Measurements from ENCODE around the gene PLCB4. TPM values are rescaled to one million over a fixed set of nuclear protein-coding genes. Genes with fewer than 3 reads are reported as not detected.

Gene PLCB4
- total RNA-seq, 2 experiments from 2014 or later = not detected

DNA sequence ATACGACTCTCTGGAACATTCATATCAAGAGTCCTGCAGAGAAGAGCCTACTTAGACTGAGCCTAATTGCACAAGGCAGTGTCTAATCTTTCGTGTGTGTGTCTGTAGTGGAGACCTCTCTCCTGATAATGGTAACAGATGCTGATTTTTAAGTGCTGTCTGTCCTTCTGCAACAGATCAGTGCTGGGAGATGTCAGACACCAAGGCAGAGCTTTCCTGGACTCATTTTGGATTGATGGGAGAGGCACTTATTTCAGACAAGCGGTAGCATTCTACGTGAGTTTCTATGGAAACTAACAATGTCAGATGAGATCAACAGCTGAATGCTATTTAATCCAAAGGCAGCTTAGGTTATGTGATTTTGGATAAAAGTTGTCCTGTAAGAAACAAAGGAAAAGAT, 167.6 kb downstream of the PLCB4 start:
- no peak for DNase-seq
- Mint-ChIP-seq H3K27ac (no peak overlapping the region), H3K27me3 (no peaks in the 10 kb centered on the region), H3K36me3 (ENCODE audit: low read depth) (no peaks in the 10 kb centered on the region), H3K4me3 (no peak overlapping the region), H3K9me3 (no peaks in the 10 kb centered on the region), H3K4me1 (no peaks in the 10 kb centered on the region)
- POLR2A ChIA-PET = no interaction called here
- CTCF ChIA-PET = no interaction called here

DNA sequence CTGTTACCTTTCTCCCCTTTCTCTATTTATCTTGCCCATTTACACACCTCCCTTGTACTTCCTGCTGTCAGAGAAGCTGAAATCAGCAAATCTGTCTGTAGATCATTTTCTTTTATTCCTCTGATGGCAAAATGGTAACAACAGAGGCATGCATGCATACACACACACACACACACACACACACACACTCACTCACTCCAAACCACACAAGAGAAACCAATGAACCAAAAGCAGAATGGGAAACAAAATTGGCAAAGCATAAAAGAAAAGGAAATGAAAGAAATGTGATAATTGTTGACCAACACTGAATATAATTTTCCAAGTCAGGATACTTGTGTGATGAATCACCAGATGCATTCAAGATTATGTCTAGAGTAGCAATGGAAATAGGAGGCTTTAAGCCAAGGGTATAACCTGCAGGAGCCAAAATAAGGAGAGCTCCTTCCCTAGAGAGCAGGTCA, 172.4 kb downstream of the PLCB4 start:
- H3K36me3 Mint-ChIP-seq (ENCODE audit: low read depth) = no peaks in the 10 kb centered on the region
- H3K4me1 Mint-ChIP-seq = no peaks in the 10 kb centered on the region
- no peak overlapping the region for H3K4me3 Mint-ChIP-seq
- no peak for DNase-seq
- ChIA-PET POLR2A (no interaction called here), CTCF (no interaction called here)
- no peak overlapping the region for H3K27ac Mint-ChIP-seq
- H3K27me3 Mint-ChIP-seq = no peaks in the 10 kb centered on the region
- H3K9me3 Mint-ChIP-seq = no peaks in the 10 kb centered on the region

DNA sequence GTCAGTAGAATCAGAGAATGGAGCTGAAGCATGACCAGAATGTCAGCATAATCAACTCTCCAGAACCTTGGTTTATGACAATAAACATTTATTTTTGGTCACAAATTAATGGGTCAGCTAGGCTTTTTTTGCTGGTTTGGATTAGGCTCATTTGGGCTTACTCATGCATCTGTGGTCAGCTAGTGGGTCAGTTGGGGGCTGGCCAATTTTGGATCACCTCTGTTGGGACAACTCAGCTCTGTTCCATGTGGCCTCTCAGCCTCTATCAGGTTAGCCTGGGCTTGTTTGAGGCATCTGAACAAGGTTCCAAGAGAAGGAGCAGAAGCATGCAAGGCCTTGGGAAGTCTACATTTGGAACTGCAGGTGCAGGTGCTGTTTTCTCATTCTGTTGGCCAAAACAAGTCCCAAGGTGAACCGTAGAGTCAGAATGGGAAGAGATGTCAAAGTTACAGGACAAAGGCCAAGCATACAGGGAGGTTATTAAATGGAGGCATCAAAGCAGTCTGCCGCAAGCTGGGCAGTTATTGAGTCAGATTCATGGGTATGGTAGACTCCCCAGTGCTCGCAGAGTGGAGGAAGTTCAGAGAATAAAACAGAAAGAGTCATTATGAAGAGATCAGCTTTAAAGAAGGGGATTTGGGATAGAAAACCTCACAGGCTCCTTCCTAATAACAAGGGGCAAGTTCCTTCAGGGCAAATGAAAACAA, 173.0 kb downstream of the PLCB4 start:
- Mint-ChIP-seq H3K4me1 (no peaks in the 10 kb centered on the region), H3K27me3 (no peaks in the 10 kb centered on the region), H3K4me3 (no peak overlapping the region), H3K27ac (no peak overlapping the region), H3K36me3 (ENCODE audit: low read depth) (no peaks in the 10 kb centered on the region), H3K9me3 (no peaks in the 10 kb centered on the region)
- ChIA-PET POLR2A (no interaction called here), CTCF (no interaction called here)
- DNase-seq = no peak

DNA sequence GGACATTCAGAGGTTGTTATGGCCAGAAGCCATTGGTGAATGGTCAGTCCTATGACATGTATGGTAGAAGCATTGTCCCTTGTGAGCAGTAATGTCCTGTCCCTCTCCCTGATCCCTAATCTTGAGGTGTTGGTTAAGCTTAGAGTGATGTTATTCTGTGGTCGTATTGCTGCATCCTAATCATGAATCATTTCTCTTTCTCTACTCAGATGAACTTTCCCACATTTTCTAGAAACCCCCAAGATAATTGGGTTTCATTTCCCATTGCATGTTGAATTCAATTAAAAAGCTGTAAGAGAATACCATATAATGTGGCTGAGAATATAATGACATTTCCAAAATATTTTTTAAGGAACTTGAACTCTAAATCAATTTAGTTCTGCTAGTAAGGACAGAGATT, 175.1 kb downstream of the PLCB4 start:
- Mint-ChIP-seq H3K9me3 (no peaks in the 10 kb centered on the region), H3K4me1 (no peaks in the 10 kb centered on the region), H3K27me3 (no peaks in the 10 kb centered on the region), H3K4me3 (no peak overlapping the region), H3K36me3 (ENCODE audit: low read depth) (no peaks in the 10 kb centered on the region), H3K27ac (no peak overlapping the region)
- CTCF ChIA-PET = no interaction called here
- POLR2A ChIA-PET = no interaction called here
- DNase-seq = no peak

DNA sequence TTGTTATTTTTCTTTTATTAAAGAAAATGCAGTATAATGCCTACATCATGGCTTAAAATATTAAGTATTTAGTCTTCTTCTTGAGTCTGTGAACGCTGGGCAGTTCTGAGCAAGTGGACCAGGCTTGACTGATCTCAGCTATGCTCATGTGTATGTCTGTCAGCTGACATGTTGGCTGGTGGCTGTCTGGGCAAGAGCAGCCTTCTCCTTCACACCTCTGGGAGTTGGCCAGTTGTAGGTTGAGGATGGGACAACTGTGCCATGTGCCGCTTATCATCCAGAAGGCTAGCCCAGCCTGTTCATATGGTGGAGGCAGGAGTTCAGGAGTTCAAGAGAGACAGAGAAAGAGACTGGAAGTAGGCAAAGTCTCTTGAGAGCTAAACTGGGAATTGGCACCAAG, 175.9 kb downstream of the PLCB4 start:
- no peak overlapping the region for H3K4me3 Mint-ChIP-seq
- POLR2A ChIA-PET = no interaction called here
- H3K4me1 Mint-ChIP-seq = no peaks in the 10 kb centered on the region
- no peaks in the 10 kb centered on the region for H3K9me3 Mint-ChIP-seq
- no peak overlapping the region for H3K27ac Mint-ChIP-seq
- no peaks in the 10 kb centered on the region for H3K27me3 Mint-ChIP-seq
- H3K36me3 Mint-ChIP-seq (ENCODE audit: low read depth) = no peaks in the 10 kb centered on the region
- no peak for DNase-seq
- CTCF ChIA-PET = no interaction called here

DNA sequence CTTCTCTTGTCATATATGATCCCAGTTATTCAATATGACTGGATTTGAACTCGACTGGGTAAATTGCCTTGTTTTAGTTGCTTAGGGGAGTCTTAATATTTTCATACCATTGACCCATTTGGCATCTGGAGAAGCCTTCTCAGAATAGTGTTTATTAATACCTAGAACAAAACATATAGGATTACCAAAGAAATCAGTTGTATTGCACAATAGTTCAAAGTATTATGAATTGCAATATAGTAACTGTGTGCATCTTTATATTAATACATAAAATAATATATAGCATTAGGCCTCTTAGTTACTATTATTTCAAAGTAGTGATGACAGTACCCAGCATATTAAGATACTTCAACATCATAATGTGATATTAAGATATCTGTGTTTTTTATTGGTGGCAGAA, 177.8 kb downstream of the PLCB4 start:
- H3K4me3 Mint-ChIP-seq = no peak overlapping the region
- no peak for DNase-seq
- H3K36me3 Mint-ChIP-seq (ENCODE audit: low read depth) = no peaks in the 10 kb centered on the region
- H3K4me1 Mint-ChIP-seq = no peaks in the 10 kb centered on the region
- H3K9me3 Mint-ChIP-seq = no peaks in the 10 kb centered on the region
- no peaks in the 10 kb centered on the region for H3K27me3 Mint-ChIP-seq
- H3K27ac Mint-ChIP-seq = no peak overlapping the region
- CTCF ChIA-PET = no interaction called here
- POLR2A ChIA-PET = no interaction called here

DNA sequence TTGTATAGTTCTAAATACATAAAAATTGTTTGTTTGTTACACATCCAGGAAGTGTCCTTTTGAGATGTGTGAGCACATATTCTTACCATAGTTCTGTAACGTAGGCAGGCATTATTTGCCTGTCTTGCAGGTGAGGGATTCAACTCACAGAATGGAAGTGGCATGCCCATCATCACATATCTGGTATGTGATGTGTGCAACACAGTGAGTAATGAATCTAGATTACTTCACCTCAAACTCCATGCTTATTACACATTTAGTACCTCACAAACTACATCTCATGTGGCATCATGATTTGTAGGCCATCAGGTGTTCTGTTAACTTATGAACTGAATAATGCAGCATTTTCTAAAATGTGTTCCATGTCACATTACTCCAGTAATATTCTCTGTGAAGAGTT, 181.6 kb downstream of the PLCB4 start:
- no peak for DNase-seq
- no peaks in the 10 kb centered on the region for H3K9me3 Mint-ChIP-seq
- H3K4me1 Mint-ChIP-seq = no peaks in the 10 kb centered on the region
- no peaks in the 10 kb centered on the region for H3K27me3 Mint-ChIP-seq
- no peak overlapping the region for H3K4me3 Mint-ChIP-seq
- H3K36me3 Mint-ChIP-seq (ENCODE audit: low read depth) = no peaks in the 10 kb centered on the region
- POLR2A ChIA-PET = no interaction called here
- CTCF ChIA-PET = no interaction called here
- no peak overlapping the region for H3K27ac Mint-ChIP-seq

DNA sequence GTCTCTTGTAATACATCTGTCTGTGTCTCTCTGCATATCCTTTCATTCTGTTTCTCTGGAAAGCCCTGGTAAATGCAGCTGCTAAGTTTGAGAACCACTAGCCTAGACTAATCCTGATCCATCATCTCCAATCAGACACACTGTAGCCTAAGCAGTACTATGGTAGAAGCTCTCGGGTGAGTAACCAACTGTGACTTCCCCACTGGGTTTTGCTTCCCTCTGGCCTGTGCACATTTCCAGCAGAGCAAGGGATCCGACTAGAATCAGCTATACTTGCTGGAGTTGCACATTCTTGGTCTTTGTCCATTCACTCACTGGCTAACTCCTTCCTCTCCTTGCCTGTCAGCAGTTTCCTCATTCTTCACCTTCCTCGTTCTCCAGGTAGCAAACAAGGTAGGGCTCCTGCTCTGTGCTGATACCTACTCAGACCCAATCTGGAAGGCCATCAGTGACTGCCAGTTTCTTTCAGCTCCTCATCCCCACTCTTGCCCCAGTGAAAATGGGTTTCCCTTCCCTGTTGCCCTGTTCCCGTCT, 184.2 kb downstream of the PLCB4 start:
- no peaks in the 10 kb centered on the region for H3K27me3 Mint-ChIP-seq
- no peaks in the 10 kb centered on the region for H3K4me1 Mint-ChIP-seq
- no peak overlapping the region for H3K4me3 Mint-ChIP-seq
- CTCF ChIA-PET = no interaction called here
- no peak overlapping the region for H3K27ac Mint-ChIP-seq
- no peak for DNase-seq
- H3K36me3 Mint-ChIP-seq (ENCODE audit: low read depth) = no peaks in the 10 kb centered on the region
- POLR2A ChIA-PET = no interaction called here
- H3K9me3 Mint-ChIP-seq = no peaks in the 10 kb centered on the region

DNA sequence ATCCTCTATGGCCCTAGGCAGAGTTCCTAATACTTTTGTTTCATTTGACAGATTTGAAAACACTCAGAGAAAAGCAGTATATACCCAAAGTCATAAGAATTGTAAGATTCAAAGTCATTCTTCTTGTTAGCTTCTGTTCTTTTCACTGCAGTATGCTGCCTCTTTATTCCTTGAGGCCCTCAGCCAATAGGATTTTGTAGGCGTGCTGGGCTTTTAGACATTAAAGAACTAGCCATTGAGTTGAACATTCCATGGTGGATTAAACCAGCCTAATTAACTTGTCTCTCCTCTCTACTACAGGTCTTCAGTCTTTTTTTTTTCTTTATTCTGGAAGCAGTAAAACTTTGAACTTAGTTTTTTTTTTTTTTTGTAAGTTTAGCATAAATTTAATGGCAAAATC, 186.3 kb downstream of the PLCB4 start:
- H3K4me1 Mint-ChIP-seq = no peaks in the 10 kb centered on the region
- POLR2A ChIA-PET = no interaction called here
- H3K27me3 Mint-ChIP-seq = no peaks in the 10 kb centered on the region
- DNase-seq = no peak
- no peaks in the 10 kb centered on the region for H3K9me3 Mint-ChIP-seq
- H3K4me3 Mint-ChIP-seq = no peak overlapping the region
- CTCF ChIA-PET = no interaction called here
- H3K36me3 Mint-ChIP-seq (ENCODE audit: low read depth) = no peaks in the 10 kb centered on the region
- no peak overlapping the region for H3K27ac Mint-ChIP-seq

DNA sequence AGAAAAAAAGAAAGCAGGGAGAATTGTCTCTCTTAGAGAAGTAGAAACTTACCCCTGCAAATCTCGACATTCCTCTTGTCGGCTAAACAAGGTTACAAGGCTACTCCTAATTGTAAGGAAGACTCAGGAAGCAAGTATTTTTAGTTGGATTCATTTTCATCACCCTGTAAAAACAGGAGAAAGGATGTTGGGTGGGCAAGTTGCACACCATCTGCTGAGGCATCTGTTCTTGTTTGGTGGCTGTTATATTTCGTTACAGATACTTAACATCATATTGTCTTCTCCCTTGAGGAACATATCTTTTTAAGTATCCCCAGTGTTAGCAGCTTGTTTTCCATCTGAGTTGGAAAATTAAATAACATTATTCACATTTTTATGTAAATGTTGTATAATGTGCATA, 187.5 kb downstream of the PLCB4 start:
- H3K27ac Mint-ChIP-seq = no peak overlapping the region
- no peaks in the 10 kb centered on the region for H3K36me3 Mint-ChIP-seq (ENCODE audit: low read depth)
- no peaks in the 10 kb centered on the region for H3K9me3 Mint-ChIP-seq
- no peak overlapping the region for H3K4me3 Mint-ChIP-seq
- POLR2A ChIA-PET = no interaction called here
- no peaks in the 10 kb centered on the region for H3K4me1 Mint-ChIP-seq
- DNase-seq = no peak
- H3K27me3 Mint-ChIP-seq = no peaks in the 10 kb centered on the region
- CTCF ChIA-PET = no interaction called here

DNA sequence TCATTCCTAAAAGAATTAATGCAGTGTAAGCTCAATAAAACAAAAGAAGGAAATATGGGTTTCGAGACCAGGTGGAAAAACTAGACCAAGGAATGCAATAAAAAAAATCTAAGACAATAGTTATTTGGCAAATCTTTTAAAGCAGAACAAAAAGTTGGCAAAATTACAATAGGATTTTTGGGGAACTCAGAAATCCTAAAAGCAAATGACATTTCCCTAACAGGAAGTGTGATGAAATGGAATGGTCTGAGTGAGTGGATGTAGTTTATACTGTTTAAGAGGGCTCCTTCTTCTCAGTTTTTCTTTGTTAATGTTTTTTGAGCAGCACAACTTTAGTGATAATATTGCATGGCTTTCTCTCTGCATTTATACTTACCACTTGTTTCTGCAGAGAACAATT, 190.0 kb downstream of the PLCB4 start:
- no peak overlapping the region for H3K27ac Mint-ChIP-seq
- DNase-seq = no peak
- no peaks in the 10 kb centered on the region for H3K27me3 Mint-ChIP-seq
- CTCF ChIA-PET = interaction anchor here (0.6 kb wide), 1 partner anchor 9 kb away, joined by 3 read pairs; no protein-coding TSS in a partner anchor
- no peaks in the 10 kb centered on the region for H3K36me3 Mint-ChIP-seq (ENCODE audit: low read depth)
- no peaks in the 10 kb centered on the region for H3K4me1 Mint-ChIP-seq
- POLR2A ChIA-PET = no interaction called here
- H3K9me3 Mint-ChIP-seq = no peaks in the 10 kb centered on the region
- no peak overlapping the region for H3K4me3 Mint-ChIP-seq

DNA sequence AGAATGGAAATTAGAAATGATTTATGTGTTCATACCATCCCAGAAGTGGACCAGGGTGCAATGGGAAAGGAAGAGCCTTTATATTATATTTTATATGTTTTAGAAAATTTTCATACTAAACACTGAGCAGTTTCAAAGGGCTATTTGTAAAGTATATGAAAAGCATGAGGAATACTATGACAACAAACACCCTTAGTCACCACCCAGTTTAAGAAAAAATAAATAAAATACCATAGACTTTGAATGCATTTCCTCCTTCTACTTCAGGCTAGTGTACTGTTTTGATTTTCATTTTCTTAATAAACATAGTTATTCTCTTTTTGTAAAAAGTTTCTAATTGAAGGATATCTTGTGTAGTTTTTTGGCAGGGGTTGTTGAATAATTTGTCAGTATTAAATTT, 191.1 kb downstream of the PLCB4 start:
- ChIA-PET POLR2A (no interaction called here), CTCF (no interaction called here)
- DNase-seq = no peak
- H3K4me3 Mint-ChIP-seq = no peak overlapping the region
- H3K9me3 Mint-ChIP-seq = no peaks in the 10 kb centered on the region
- no peaks in the 10 kb centered on the region for H3K27me3 Mint-ChIP-seq
- H3K27ac Mint-ChIP-seq = no peak overlapping the region
- H3K36me3 Mint-ChIP-seq (ENCODE audit: low read depth) = no peaks in the 10 kb centered on the region
- no peaks in the 10 kb centered on the region for H3K4me1 Mint-ChIP-seq

DNA sequence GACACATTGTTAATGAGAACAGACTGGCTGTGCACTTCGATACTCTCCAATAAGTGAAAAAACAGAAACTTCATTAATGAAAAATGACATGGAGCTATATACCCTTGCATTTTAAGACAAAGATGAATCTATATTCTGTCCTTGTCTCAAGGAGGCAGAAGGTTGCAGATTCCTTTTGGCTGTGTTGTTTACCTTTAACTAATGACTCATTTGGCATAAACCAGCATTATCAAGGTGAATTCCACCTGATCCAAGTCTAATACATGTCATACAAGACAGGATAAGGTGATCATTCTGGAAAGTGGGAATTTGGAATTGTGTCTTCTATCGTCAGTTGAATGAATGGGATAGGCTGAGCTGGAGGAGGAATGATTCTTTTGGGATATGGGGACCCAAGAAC, 192.9 kb downstream of the PLCB4 start:
- CTCF ChIA-PET = no interaction called here
- Mint-ChIP-seq H3K27ac (no peak overlapping the region), H3K9me3 (no peaks in the 10 kb centered on the region), H3K4me1 (no peaks in the 10 kb centered on the region), H3K4me3 (no peak overlapping the region), H3K27me3 (no peaks in the 10 kb centered on the region), H3K36me3 (ENCODE audit: low read depth) (no peaks in the 10 kb centered on the region)
- POLR2A ChIA-PET = no interaction called here
- no peak for DNase-seq

DNA sequence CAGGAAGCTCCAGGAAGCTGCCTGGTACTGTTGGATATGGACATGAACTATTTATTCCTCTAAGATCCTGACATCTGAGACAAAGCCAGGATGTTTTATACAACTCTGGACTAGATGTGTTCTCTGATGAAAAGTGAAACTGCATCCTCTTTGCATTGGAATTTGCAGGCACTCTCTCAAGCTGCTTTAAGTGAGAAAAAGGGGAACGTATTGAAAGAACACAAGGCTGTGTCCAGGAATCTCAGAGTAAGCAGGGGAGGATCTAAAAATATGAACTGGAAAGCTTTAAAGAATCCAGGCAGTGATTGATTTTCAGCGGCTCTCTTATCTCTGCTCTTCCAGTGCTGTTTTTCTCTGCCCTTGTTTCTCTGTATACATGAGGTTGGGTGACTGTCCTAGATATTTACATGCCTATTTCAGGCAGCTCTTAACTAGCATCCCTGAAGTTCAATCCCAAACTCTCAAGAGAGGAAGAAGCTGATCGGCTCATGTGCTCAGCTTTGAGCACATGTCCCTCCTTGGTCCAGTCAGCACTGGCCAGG, 193.8 kb downstream of the PLCB4 start:
- CTCF ChIA-PET = no interaction called here

More for the DNA sequence above, 193.8 kb downstream of the PLCB4 start:
- no peaks in the 10 kb centered on the region for H3K27me3 Mint-ChIP-seq
- no peaks in the 10 kb centered on the region for H3K4me1 Mint-ChIP-seq
- DNase-seq = no peak
- POLR2A ChIA-PET = no interaction called here
- no peaks in the 10 kb centered on the region for H3K36me3 Mint-ChIP-seq (ENCODE audit: low read depth)
- H3K27ac Mint-ChIP-seq = no peak overlapping the region
- H3K9me3 Mint-ChIP-seq = no peaks in the 10 kb centered on the region
- no peak overlapping the region for H3K4me3 Mint-ChIP-seq

Data from activated CD4-positive, alpha-beta T cell treated with anti-CD3 and anti-CD28 coated beads, Interleukin-2, amount 10 ng/mL, durations not matched to agents 7 days and 5 days (primary cell).